Hepatocyte (in vitro differentiated cells): ENCODE measurements around the gene MINDY4B.

ENCODE experiments used
- CTCF ChIP-seq: fragments of 200-600 bp; sonication (generic); IDR thresholded peaks from 2 replicates; pipeline ENCODE4 v1.5.1; 2016; ENCODE audit warnings: antibody characterized with exemption, mild to moderate bottlenecking; ENCODE audit not compliant: poor library complexity
- EZH2phosphoT487 ChIP-seq: fragments of 200-600 bp; sonication (generic); IDR thresholded peaks from one replicate; pipeline ENCODE4 v1.6.1; 2018; ENCODE audit warnings: antibody characterized with exemption, mild to moderate bottlenecking, low read depth, moderate library complexity; ENCODE audit not compliant: unreplicated experiment, severe bottlenecking

- TF ChIP-seq CTCF, result no peak
- no peak for TF ChIP-seq EZH2phosphoT487
Measured at GRCh38 chr3:150829408-150829807, 75.8 kb downstream of the MINDY4B start.
